HG02642 (cell line): ENCODE data around the gene C16orf95.
"Not testable (repeated sequence)": the region's sequence is repeated elsewhere in the genome, so short reads cannot be mapped to it uniquely, and the experiment has no call there.

Experiments
- ATAC-seq: cut with Tn5 transposase; IDR thresholded peaks from one replicate; pipeline ENCODE4 v1.9.1; 2021; ENCODE audit warnings: mild to moderate bottlenecking; ENCODE audit not compliant: unreplicated experiment, poor library complexity

C16orf95 gene

DNA sequence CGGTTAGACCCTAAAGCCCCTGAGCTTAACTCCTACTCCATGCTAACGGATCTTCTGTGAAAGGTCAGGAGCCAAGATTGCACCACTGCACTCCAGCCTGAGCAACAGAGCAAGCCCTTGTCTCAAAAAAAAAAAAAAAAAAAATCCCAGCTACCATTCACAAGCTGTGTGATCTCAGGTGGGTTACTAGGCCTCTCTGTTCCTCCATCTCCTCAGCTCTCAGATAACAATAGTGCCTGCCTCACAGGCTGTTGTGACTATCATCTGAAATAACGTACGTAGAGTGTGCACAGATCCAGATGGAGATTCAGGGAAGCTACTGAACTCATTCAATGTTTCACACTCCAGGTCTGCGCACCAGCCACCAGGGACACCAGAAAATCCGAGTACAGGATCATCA, 57.8 kb downstream of the C16orf95 start:
- no peak for ATAC-seq

DNA sequence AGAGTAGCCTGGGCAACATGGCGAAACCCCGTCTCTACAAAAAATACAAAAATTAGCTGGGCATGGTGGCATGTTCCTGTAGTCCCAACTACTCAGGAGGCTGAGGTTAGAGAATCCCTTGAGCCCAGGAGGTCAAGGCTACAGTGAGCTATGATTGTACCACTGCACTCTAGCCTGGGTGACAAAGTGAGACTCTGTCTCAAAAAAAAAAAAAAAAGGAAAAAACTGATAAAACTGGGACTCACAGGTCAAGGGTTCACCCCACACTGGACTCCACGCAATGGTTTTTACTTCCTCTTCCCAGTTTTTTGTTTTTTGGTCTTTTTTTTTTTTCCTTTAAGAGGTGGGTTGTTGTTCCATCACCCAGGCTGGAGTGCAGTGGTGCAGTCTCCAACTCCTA, 58.5 kb downstream of the C16orf95 start:
- not testable (repeated sequence) for ATAC-seq

GRCh38 chr16:87255866-87256265, 61.3 kb downstream of the C16orf95 start:
- no peak for ATAC-seq

DNA sequence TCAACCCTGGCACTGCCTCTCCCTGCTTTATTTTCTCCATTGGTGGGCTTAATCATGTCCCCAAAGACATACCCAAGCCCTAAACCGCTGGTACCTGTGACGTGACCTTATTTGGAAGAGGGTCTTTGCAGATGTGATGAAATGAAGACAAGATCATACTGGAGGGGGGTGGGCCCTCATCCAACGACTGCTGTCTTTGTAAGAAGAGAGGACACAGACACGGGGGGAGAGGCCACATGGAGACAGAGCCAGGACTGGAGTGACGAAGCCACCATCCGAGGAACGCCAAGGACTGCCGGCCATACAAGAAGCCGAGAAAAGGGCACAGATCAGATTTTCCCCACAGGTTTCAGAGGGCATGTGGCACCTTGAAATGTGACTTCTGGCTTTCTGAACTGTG, 62.5 kb downstream of the C16orf95 start:
- ATAC-seq, result no peak

GRCh38 chr16:87254296-87254695, 62.9 kb downstream of the C16orf95 start:
- ATAC-seq, result no peak

DNA sequence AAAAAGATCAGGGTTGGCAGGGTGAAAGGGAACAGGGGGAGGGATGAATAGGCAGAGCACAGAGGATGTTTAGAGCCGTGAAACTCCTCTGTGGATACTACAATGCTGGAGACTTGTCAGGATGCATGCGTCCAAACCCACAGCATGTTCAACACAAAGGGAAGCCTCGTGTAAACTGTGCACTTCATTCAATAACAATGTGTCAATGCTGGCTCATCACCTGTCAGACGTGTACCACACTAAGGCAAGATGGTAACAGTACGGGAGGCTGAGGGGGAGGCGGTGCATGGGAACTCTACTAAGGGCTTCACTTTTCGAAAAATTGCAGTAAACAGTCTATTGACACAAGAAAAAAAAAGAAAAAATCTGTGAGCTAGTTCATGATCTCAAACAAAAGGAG, 63.7 kb downstream of the C16orf95 start:
- no peak for ATAC-seq
